OCI-LY1 (cell line): ENCODE results near the gene CTNNA3.

Source experiments
- H2AFZ ChIP-seq: fragments of 200-600 bp; sonication (generic), shearing (Covaris generic); 2 replicates; pipeline ENCODE4 v1.6.0; 2014; ENCODE audit warnings: antibody characterized with exemption, mild to moderate bottlenecking, low read length
- H3F3A ChIP-seq: fragments of 200-600 bp; sonication (generic), shearing (Covaris generic); 2 replicates; pipeline ENCODE4 v1.6.0; 2014; ENCODE audit warnings: mild to moderate bottlenecking, antibody characterized with exemption, low read length, moderate library complexity; ENCODE audit not compliant: insufficient read depth
- H3K27ac ChIP-seq: fragments of 200-600 bp; sonication (generic); 2 replicates; pipeline ENCODE4 v1.5.1; 2014; ENCODE audit warnings: low read length, mixed run types, mild to moderate bottlenecking, low read depth; ENCODE audit not compliant: poor library complexity, severe bottlenecking
- H3K27me3 ChIP-seq: fragments of 200-600 bp; sonication (generic); 2 replicates; pipeline ENCODE4 v1.6.0; 2014; ENCODE audit warnings: antibody characterized with exemption, mild to moderate bottlenecking, low read length, moderate library complexity; ENCODE audit not compliant: insufficient read depth
- H3K36me3 ChIP-seq: fragments of 200-600 bp; sonication (generic); 2 replicates; pipeline ENCODE4 v1.6.1; 2014; ENCODE audit warnings: mild to moderate bottlenecking, antibody characterized with exemption, low read length, moderate library complexity, mixed read lengths; ENCODE audit not compliant: insufficient read depth
- H3K4me1 ChIP-seq: fragments of 200-600 bp; sonication (generic); 2 replicates; pipeline ENCODE4 v1.5.1; 2014; ENCODE audit warnings: mild to moderate bottlenecking, low read length, moderate library complexity; ENCODE audit not compliant: insufficient read depth, severe bottlenecking
- H3K4me2 ChIP-seq: fragments of 200-600 bp; sonication (generic), shearing (Covaris generic); 2 replicates; pipeline ENCODE4 v1.6.1; 2014; ENCODE audit warnings: low read length
- H3K4me3 ChIP-seq: fragments of 200-600 bp; sonication (generic); 2 replicates; pipeline ENCODE4 v1.5.1; 2014; ENCODE audit warnings: low read length, low read depth, mild to moderate bottlenecking, mixed read lengths; ENCODE audit not compliant: poor library complexity, severe bottlenecking
- H3K79me2 ChIP-seq: fragments of 200-600 bp; shearing (Covaris generic); 2 replicates; pipeline ENCODE4 v1.6.1; 2016; ENCODE audit warnings: mixed run types, low read length, mixed read lengths; ENCODE audit not compliant: insufficient read depth
- H3K9ac ChIP-seq: fragments of 200-600 bp; sonication (generic), shearing (Covaris generic); 2 replicates; pipeline ENCODE4 v1.6.1; 2014; ENCODE audit warnings: mild to moderate bottlenecking, low read length, mixed read lengths
- H3K9me2 ChIP-seq: fragments of 200-600 bp; sonication (generic), shearing (Covaris generic); 2 replicates; pipeline ENCODE4 v1.6.1; 2014; ENCODE audit warnings: low read depth, mild to moderate bottlenecking, low read length, mixed read lengths
- H3K9me3 ChIP-seq: fragments of 200-600 bp; shearing (Covaris generic); 2 replicates; pipeline ENCODE4 v1.6.1; 2014; ENCODE audit warnings: low read length, mixed read lengths
- H4K20me1 ChIP-seq: fragments of 200-600 bp; sonication (generic), shearing (Covaris generic); 2 replicates; pipeline ENCODE4 v1.6.0; 2016; ENCODE audit warnings: mild to moderate bottlenecking, low read length; ENCODE audit not compliant: insufficient read depth
- CTCF ChIP-seq: fragments of 200-600 bp; sonication (generic), shearing (Covaris generic); IDR thresholded peaks from 2 replicates; pipeline ENCODE4 v1.5.1; 2017; ENCODE audit warnings: mild to moderate bottlenecking, antibody characterized with exemption, low read length, moderate library complexity, mixed read lengths
- EZH2 ChIP-seq: fragments of 200-600 bp; sonication (generic), shearing (Covaris generic); IDR thresholded peaks from 2 replicates; pipeline ENCODE4 v1.8.0; 2017; ENCODE audit warnings: borderline replicate concordance, mixed run types, mild to moderate bottlenecking, antibody characterized with exemption, low read length, moderate library complexity, mixed read lengths

CTNNA3 gene

GRCh38 chr10:66767707-66768106 is 928.3 kb downstream of the CTNNA3 start:
- Histone ChIP-seq H3K9ac (no peak overlapping the region), H3K4me1 (no peaks in the 10 kb centered on the region), H3K9me2 (no peaks in the 10 kb centered on the region), H3K4me2 (no peak overlapping the region), H3K36me3 (no peaks in the 10 kb centered on the region), H2AFZ (no peak overlapping the region), H3K9me3 (no peaks in the 10 kb centered on the region), H3K4me3 (no peak overlapping the region), H3K79me2 (no peaks in the 10 kb centered on the region), H3K27ac (no peak overlapping the region), H4K20me1 (no peaks in the 10 kb centered on the region), H3F3A (no peaks in the 10 kb centered on the region), H3K27me3 (no peaks in the 10 kb centered on the region)
- TF ChIP-seq CTCF: no peak
- no peak for TF ChIP-seq EZH2

GRCh38 chr10:66762218-66762729 is 933.7 kb downstream of the CTNNA3 start:
- no peaks in the 10 kb centered on the region for H3K9me2 ChIP-seq
- H3K9me3 ChIP-seq: no peaks in the 10 kb centered on the region
- no peak for TF ChIP-seq CTCF
- TF ChIP-seq EZH2: no peak
- H3K4me2 ChIP-seq: no peak overlapping the region
- H3K4me1 ChIP-seq: no peaks in the 10 kb centered on the region
- no peaks in the 10 kb centered on the region for H3K36me3 ChIP-seq
- no peak overlapping the region for H3K4me3 ChIP-seq
- no peaks in the 10 kb centered on the region for H3F3A ChIP-seq
- H3K9ac ChIP-seq: no peak overlapping the region
- H4K20me1 ChIP-seq: no peaks in the 10 kb centered on the region
- H3K79me2 ChIP-seq: no peaks in the 10 kb centered on the region
- no peaks in the 10 kb centered on the region for H3K27me3 ChIP-seq
- H2AFZ ChIP-seq: no peak overlapping the region
- no peak overlapping the region for H3K27ac ChIP-seq

DNA sequence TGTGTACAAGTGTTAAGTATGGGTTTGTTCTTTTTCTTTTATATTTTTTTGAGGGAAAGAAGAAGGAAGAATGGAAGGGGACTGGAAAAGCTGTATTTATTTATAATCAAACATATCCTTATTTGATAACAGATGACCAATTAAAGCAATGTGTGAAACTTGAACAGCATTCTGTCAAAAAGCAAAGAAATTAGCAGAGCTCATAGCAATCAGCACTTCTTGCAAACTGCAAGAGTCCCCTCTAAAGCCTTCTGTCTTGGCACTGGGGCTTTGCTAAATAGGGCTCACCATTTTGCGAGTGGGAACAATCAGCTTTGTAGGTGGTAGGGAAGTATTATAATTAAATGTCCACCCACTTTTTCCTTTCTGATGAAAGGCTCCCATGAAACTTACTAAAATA is 935.1 kb downstream of the CTNNA3 start:
- Histone ChIP-seq H3K9me3 (no peaks in the 10 kb centered on the region), H3K27me3 (no peaks in the 10 kb centered on the region), H3F3A (no peaks in the 10 kb centered on the region), H3K4me2 (no peak overlapping the region), H3K79me2 (no peaks in the 10 kb centered on the region), H3K9ac (no peak overlapping the region), H3K4me3 (no peak overlapping the region), H3K36me3 (no peaks in the 10 kb centered on the region), H3K27ac (no peak overlapping the region), H3K4me1 (no peaks in the 10 kb centered on the region), H3K9me2 (no peaks in the 10 kb centered on the region), H4K20me1 (no peaks in the 10 kb centered on the region), H2AFZ (no peak overlapping the region)
- TF ChIP-seq EZH2 (no peak), CTCF (no peak)
